ENCODE measurements around the gene SPRED1.

DNA sequence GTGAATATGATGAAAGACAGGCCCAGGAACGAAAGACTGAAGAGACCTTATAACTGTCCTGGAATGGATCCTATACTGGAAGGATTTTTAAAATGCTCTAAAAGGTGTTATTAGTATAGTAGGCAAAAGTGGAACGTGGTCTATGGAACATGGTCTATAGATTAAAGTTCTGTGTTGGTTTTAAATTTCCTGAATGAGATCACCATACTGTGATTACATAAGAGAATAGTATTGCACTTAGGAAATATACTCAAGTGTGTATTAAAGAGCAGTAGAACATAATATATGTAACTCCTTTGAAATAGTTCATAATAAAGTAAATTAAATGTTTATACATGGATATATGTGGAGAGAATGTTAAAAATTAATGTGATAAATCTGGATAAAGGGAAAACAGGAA lies 68.2 kb downstream of the SPRED1 start:
- TF ChIP-seq EZH2phosphoT487 (IDR thresholded peaks at IDR 0.05; ENCODE audit: borderline replicate concordance), result no peak
- TF ChIP-seq, protein P1, sequence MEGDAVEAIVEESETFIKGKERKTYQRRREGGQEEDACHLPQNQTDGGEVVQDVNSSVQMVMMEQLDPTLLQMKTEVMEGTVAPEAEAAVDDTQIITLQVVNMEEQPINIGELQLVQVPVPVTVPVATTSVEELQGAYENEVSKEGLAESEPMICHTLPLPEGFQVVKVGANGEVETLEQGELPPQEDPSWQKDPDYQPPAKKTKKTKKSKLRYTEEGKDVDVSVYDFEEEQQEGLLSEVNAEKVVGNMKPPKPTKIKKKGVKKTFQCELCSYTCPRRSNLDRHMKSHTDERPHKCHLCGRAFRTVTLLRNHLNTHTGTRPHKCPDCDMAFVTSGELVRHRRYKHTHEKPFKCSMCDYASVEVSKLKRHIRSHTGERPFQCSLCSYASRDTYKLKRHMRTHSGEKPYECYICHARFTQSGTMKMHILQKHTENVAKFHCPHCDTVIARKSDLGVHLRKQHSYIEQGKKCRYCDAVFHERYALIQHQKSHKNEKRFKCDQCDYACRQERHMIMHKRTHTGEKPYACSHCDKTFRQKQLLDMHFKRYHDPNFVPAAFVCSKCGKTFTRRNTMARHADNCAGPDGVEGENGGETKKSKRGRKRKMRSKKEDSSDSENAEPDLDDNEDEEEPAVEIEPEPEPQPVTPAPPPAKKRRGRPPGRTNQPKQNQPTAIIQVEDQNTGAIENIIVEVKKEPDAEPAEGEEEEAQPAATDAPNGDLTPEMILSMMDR (conservative IDR thresholded peaks at IDR 0.05; ENCODE audit: low read length), result no peak
